ENCODE measurements around the gene TNXB. TPM values are rescaled to one million over a fixed set of nuclear protein-coding genes. Genes with fewer than 3 reads are reported as not detected.

Gene TNXB
- total and polyA plus RNA-seq, 3 experiments from 2014 or later = 2.5 to 4.9 TPM; not detected in 1

DNA sequence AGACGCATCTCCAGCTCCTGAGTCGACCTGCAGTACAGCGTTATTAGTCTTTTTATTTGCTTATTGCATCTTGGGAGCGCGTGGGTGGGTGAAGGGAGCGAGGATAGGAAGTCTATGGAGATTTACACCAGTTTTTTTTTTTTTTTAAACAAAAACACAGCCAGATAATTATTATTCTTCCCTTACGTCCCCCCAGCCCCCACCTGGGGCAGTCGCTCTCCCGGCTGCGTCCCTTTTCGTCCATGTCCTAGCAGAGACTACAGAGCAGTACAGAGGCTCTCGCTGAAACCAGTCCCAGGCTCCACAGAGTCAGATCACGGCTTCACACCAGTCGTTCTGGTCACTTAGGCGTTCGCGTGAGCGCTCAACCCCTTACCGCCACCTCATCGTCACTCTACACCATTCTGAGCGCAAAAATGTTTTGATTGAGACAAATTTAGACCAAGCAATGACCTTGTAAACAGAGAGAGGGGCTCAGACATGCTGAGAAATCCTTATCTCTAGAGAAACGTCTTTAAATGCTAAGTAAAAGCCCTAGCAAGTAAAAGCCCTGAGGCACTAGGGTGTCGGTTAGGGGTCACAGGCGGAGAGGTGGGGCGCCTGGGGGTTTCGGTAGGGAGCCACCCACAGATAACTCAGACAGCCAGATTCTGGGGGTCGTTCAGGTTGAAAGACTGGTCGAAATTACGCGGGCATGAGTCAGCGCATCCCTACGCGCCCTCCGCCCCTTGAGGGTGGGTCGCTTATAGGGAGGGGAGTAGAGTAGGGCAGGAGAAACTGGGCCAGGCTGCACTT is 43.8 kb upstream of the TNXB start:
- ChIA-PET CTCF (interaction anchor here (0.9 to 1.9 kb wide), 4 partner anchors 24 to 67 kb away, joined by 3 to 4 read pairs (median 4); no protein-coding TSS in a partner anchor), POLR2A (no interaction called here)
- Histone ChIP-seq H3K36me3 (ENCODE audit: insufficient read depth, low read length) (peaks cover 11% of the 10 kb centered on the region), H3K4me1 (ENCODE audit: insufficient read depth, low read length) (peaks cover 27% of the 10 kb centered on the region), H3K27me3 (ENCODE audit: insufficient read depth, low read length, poor library complexity, severe bottlenecking) (no peaks in the 10 kb centered on the region), H3K9me3 (ENCODE audit: low read length) (no peaks in the 10 kb centered on the region), H3K4me3 (ENCODE audit: low read length) (no peak overlapping the region), H3K27ac (ENCODE audit: low read depth, low read length) (peak overlapping the region; percentile 82)
- peaks cover 0 to 3% (median 0%) of the 10 kb centered on the region in 5 donors for H3K9me3 Mint-ChIP-seq
- peaks cover 6 to 18% (median 10%) of the 10 kb centered on the region in 3 donors for H3K36me3 Mint-ChIP-seq
- H3K27ac Mint-ChIP-seq = peak overlapping the region; percentile 81 to 97 (median 86)
- H3K4me3 Mint-ChIP-seq = peak overlapping the region; percentile 59 to 98 (median 73)
- peaks cover 21 to 28% of the 10 kb centered on the region in 2 donors for H3K27me3 Mint-ChIP-seq
- DNase-seq = no peak
- H3K4me1 Mint-ChIP-seq = peaks cover 44 to 70% (median 50%) of the 10 kb centered on the region in 3 donors

DNA sequence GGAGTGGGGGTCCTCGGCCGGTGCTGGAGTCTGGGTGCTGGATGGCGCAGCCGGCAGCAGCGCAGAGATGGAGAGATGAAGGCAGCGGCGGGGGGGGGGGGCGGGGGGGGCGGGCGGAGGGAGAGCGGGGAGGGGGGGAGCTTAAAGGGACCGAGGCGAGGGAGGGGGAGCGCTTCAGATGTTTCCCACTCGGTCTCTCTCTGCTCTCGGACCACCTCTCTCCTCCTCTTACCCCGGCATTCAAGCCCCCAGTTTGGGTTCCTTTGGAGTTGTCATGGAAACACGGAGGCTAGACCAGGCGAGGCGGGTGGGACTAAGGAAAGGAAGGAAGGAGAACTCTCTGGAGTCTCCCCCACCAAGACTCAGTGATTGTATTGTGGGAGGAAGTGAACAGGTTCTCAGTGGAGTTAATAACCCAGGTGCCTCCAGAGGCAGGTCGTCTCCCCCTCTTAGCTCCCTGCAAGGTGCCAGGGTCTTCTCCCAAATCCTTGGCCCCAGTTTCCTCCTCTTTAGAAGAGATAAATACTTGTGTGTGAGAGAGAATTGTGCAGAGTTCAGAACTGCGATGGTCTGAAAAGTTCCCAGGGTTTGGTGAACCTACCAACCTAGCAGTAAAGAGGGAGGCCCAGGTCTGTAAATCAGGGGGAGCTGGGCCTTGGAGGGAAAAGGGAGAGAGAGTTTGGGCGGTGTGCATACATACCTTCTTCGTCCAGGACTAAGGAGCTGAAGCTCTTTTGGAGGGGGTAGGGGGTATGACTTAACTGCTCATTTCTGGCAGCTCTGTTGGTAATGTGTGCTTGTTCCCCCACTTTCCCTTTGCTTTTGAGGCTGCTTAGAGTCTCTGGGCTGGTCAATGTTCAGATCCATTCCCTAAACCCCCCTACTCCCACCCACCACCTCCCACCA is 43.0 kb upstream of the TNXB start, which contains the start of gene PRRT1:
PRRT1 (minus strand) TSS at position 77 of the 906 bp plus-strand sequence. CDS start 112 bp downstream, outside the sequence.
- Histone ChIP-seq H3K27me3 (ENCODE audit: insufficient read depth, low read length, poor library complexity, severe bottlenecking) (no peaks in the 10 kb centered on the region), H3K4me1 (ENCODE audit: insufficient read depth, low read length) (peaks cover 27% of the 10 kb centered on the region), H3K36me3 (ENCODE audit: insufficient read depth, low read length) (peaks cover 6% of the 10 kb centered on the region), H3K9me3 (ENCODE audit: low read length) (no peaks in the 10 kb centered on the region), H3K27ac (ENCODE audit: low read depth, low read length) (peak within 1 kb of the TSS; percentile 82), H3K4me3 (ENCODE audit: low read length) (peak within 1 kb of the TSS; percentile 44)
- Mint-ChIP-seq H3K27ac (peak within 1 kb of the TSS in 7 of 8 donors; percentile 36 to 91 (median 85)), H3K4me3 (peak within 1 kb of the TSS; percentile 23 to 98 (median 74)), H3K27me3 (peaks cover 23 to 34% of the 10 kb centered on the region in 2 donors), H3K36me3 (peaks cover 0 to 11% (median 8%) of the 10 kb centered on the region in 3 donors), H3K4me1 (peaks cover 50 to 77% (median 58%) of the 10 kb centered on the region in 3 donors), H3K9me3 (peaks cover 0 to 6% (median 0%) of the 10 kb centered on the region in 5 donors)
- peak in 1 of 5 donors; percentile 36 for DNase-seq
- POLR2A ChIA-PET = no interaction called here
- CTCF ChIA-PET = interaction anchor here (0.6 to 1.9 kb wide), 7 partner anchors 19 to 1367 kb away, joined by 3 to 4 read pairs (median 3); no protein-coding TSS in a partner anchor

DNA sequence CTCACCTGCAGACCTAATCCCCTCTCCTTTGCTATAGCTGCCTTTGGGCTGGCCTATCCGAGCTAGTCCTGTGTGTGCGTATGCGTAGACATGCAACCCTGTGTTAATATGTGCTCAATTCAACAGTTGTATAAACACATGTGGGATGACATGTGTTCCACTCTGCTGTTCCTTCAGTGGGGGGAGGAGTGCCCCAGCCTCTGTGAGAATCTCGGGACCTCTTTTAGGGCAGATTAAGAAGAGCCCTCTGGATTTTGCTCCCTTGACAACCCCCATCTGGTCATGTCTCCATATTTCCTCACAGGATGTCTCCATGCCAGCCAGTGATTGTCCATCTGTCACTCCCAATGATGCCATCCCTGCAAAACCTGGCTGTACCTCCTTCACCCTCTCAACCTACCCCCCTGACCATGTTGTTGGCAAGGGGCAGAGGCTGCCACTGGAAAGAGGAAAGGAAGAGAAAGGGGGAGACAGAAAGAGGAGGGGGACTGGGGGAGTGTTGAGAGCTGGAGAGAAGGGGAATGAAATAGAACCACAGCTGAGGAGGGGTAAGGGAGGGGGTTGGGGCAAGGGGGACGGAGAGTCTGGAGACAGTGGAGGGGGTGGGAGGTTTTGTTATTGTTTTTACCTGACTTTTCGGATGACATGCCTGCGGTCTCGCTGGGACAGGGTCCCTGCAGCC is 42.2 kb upstream of the TNXB start:
- Histone ChIP-seq H3K4me3 (ENCODE audit: low read length) (peak overlapping the region; percentile 17), H3K27ac (ENCODE audit: low read depth, low read length) (no peak overlapping the region), H3K36me3 (ENCODE audit: insufficient read depth, low read length) (peaks cover 2% of the 10 kb centered on the region), H3K4me1 (ENCODE audit: insufficient read depth, low read length) (peaks cover 27% of the 10 kb centered on the region), H3K9me3 (ENCODE audit: low read length) (no peaks in the 10 kb centered on the region), H3K27me3 (ENCODE audit: insufficient read depth, low read length, poor library complexity, severe bottlenecking) (no peaks in the 10 kb centered on the region)
- Mint-ChIP-seq H3K36me3 (peaks cover 0 to 11% (median 8%) of the 10 kb centered on the region in 3 donors), H3K4me1 (peaks cover 52 to 75% (median 63%) of the 10 kb centered on the region in 3 donors), H3K27me3 (peaks cover 25 to 40% of the 10 kb centered on the region in 2 donors), H3K27ac (peak overlapping the region in 5 of 8 donors; percentile 22 to 83 (median 51)), H3K4me3 (peak overlapping the region in 6 of 7 donors; percentile 8 to 74 (median 26)), H3K9me3 (peaks cover 0 to 8% (median 0%) of the 10 kb centered on the region in 5 donors)
- ChIA-PET POLR2A (interaction anchor here (0.6 kb wide), 1 partner anchor 80 kb away, joined by 5 read pairs; no protein-coding TSS in a partner anchor), CTCF (interaction anchor here (0.6 to 1.9 kb wide), 5 partner anchors 19 to 1368 kb away, joined by 3 to 4 read pairs (median 3); no protein-coding TSS in a partner anchor)
- no peak for DNase-seq

DNA sequence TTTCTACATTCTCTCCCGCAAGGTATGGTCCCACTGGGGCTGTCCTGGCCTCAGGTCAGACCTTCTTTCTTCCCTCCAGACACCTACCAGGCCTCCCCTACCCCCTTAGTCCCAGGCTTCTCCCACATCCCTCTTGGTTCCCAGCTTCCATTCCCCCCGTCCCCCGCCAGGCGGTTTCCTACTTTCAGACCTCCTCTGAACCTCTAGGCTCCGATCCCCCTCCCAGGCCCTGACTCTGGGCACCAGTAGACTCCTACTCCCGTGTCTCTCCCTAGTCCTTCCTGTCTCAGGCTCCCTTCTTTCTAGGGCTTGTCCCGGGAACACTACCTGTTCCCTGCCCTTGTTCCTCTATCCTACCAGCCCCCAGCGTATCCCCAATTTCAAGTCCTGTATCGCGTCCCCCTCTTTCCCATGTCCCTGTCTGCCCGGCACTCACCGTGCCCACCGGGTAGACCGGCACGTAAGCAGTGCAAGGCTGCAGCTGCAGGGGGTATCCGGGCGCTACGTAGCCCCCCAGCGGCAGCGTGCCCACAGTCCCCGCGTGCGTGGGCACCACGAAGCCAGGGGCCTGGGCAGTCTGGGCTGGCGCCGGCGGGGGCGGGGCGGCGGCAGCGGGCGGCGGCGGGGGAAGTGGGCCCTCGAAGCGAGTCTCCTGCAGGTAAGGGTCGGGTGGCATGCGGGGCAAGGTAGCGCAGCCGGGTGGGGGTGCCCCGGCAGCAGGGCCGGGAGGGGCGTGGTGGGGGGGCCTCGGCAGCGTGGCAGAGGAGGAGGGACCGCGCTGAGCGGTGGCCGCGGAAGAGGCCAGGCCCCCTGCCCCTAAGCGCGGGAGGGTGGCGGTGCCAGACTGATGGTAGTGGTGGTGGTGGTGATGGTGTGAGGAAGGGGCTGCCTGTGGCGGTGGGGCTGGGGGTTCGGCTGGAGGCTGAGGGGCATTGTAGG is 41.1 kb upstream of the TNXB start:
- Mint-ChIP-seq H3K27me3 (peaks cover 29 to 47% of the 10 kb centered on the region in 2 donors), H3K4me1 (peaks cover 47 to 68% (median 64%) of the 10 kb centered on the region in 3 donors), H3K9me3 (peaks cover 0 to 8% (median 0%) of the 10 kb centered on the region in 5 donors), H3K4me3 (peak overlapping the region in 6 of 7 donors; percentile 14 to 82 (median 26)), H3K36me3 (peaks cover 0 to 9% (median 8%) of the 10 kb centered on the region in 3 donors), H3K27ac (peak overlapping the region in 3 of 8 donors; percentile 33 to 72 (median 36))
- Histone ChIP-seq H3K36me3 (ENCODE audit: insufficient read depth, low read length) (no peaks in the 10 kb centered on the region), H3K27me3 (ENCODE audit: insufficient read depth, low read length, poor library complexity, severe bottlenecking) (no peaks in the 10 kb centered on the region), H3K4me3 (ENCODE audit: low read length) (no peak overlapping the region), H3K9me3 (ENCODE audit: low read length) (no peaks in the 10 kb centered on the region), H3K4me1 (ENCODE audit: insufficient read depth, low read length) (peaks cover 21% of the 10 kb centered on the region), H3K27ac (ENCODE audit: low read depth, low read length) (no peak overlapping the region)
- CTCF ChIA-PET = interaction anchor here (1.1 kb wide), 1 partner anchor 45 kb away, joined by 3 read pairs; no protein-coding TSS in a partner anchor
- POLR2A ChIA-PET = no interaction called here
- no peak for DNase-seq

DNA sequence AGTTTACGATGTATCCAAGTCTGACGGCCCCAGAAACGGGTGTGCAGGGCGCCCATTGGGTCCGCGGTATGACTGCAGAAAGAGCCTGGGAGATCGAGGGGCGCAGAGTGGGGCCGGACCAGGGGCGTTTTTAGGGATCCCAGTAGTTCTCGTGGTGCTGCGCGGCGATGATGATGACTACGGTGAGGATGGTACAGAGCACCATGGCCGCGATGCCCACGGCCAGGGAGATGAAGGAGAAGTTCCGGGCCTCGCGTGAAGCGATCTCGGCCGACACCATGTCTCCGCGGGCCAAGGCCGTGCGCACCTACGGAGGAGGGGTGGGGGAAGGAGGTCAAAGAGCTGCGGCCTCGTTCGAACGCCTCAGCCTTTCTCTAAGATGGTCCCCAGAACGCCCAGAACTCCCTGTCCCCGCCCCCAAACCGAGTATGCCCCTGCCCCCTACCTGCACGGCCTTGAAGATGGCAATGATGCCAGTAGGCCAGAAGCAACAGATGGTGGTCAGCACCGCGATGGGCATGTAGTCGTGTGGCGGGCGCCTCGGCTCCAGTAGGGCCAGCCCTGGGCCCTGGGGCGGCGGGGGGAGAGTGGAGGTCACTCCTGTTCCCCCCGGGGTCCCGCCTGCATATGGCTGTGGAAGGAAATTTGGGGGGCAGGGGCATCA is 40.1 kb upstream of the TNXB start:
- H3K4me3 Mint-ChIP-seq = peak overlapping the region; percentile 80 to 89 (median 84)
- H3K4me1 Mint-ChIP-seq = peaks cover 39 to 58% (median 54%) of the 10 kb centered on the region in 3 donors
- no peaks in the 10 kb centered on the region for H3K36me3 ChIP-seq (ENCODE audit: insufficient read depth, low read length)
- peaks cover 0 to 8% (median 0%) of the 10 kb centered on the region in 5 donors for H3K9me3 Mint-ChIP-seq
- no peak overlapping the region for H3K27ac ChIP-seq (ENCODE audit: low read depth, low read length)
- no peak overlapping the region for H3K4me3 ChIP-seq (ENCODE audit: low read length)
- no peaks in the 10 kb centered on the region for H3K27me3 ChIP-seq (ENCODE audit: insufficient read depth, low read length, poor library complexity, severe bottlenecking)
- CTCF ChIA-PET = interaction anchor here (1.1 to 2.0 kb wide), 3 partner anchors 11 to 46 kb away, joined by 3 to 9 read pairs (median 5); no protein-coding TSS in a partner anchor
- peaks cover 29 to 47% of the 10 kb centered on the region in 2 donors for H3K27me3 Mint-ChIP-seq
- H3K36me3 Mint-ChIP-seq = peaks cover 0 to 8% (median 4%) of the 10 kb centered on the region in 3 donors
- no peaks in the 10 kb centered on the region for H3K9me3 ChIP-seq (ENCODE audit: low read length)
- peak overlapping the region; percentile 28 to 88 (median 68) for H3K27ac Mint-ChIP-seq
- POLR2A ChIA-PET = no interaction called here
- DNase-seq = no peak
- peaks cover 14% of the 10 kb centered on the region for H3K4me1 ChIP-seq (ENCODE audit: insufficient read depth, low read length)

All from CD8-positive, alpha-beta memory T cell (primary cell).